Stomach (tissue), 9 donors: ENCODE measurements around the gene PSMD7. TPM values are rescaled to one million over a fixed set of nuclear protein-coding genes. Genes with fewer than 3 reads are reported as not detected.

Source experiments
- DNase-seq, 2 donors: peaks; one replicate each; pipeline versions ENCODE4 v3.0.0 to v3.0.0-alpha.2; 2013 to 2019
- H3K27ac ChIP-seq, 5 donors: fragments of 200-600 bp in 4 of 5; sonication (generic) in 4 of 5; one replicate each; pipeline ENCODE4 v1.5.1; 2013 to 2019; ENCODE audit warnings: mild to moderate bottlenecking in 1 of 5, moderate library complexity in 1 of 5
- H3K27me3 ChIP-seq, 3 donors: fragments of 200-600 bp; sonication (generic); one replicate each; pipeline ENCODE4 v1.5.1; 2017 to 2019; ENCODE audit warnings: mixed run types in 1 of 3
- H3K36me3 ChIP-seq, 4 donors: fragments of 200-600 bp; sonication (generic); 1 replicate in 3 of 4; 2 replicates in 1 of 4; pipeline ENCODE4 v1.5.1; 2016 to 2019
- H3K4me1 ChIP-seq, 4 donors: fragments of 200-600 bp; sonication (generic); one replicate each; pipeline ENCODE4 v1.5.1; 2016 to 2019
- H3K4me3 ChIP-seq, 4 donors: fragments of 200-600 bp; sonication (generic) in 3 of 4; one replicate each; pipeline ENCODE4 v1.5.1; 2016 to 2019; ENCODE audit warnings: mild to moderate bottlenecking in 1 of 4
- H3K9me3 ChIP-seq, 4 donors: fragments of 200-600 bp; sonication (generic); one replicate each; pipeline ENCODE4 v1.5.1; 2016 to 2019
- EP300 ChIP-seq: sonication (generic); formaldehyde crosslinking; IDR thresholded peaks from one replicate; pipeline ENCODE4 v1.6.1; 2017; ENCODE audit warnings: antibody characterized with exemption
- POLR2A ChIP-seq, 4 donors: fragments of 450-650 bp; IDR thresholded peaks; one replicate each; pipeline ENCODE4 v1.6.1; 2016; ENCODE audit warnings: antibody characterized with exemption in 4 of 4, control low read depth in 2 of 4, mild to moderate bottlenecking in 1 of 4, moderate library complexity in 1 of 4
- POLR2AphosphoS5 ChIP-seq, 3 donors: sonication (generic); formaldehyde crosslinking; IDR thresholded peaks; one replicate each; pipeline ENCODE4 v1.6.1; 2016; ENCODE audit warnings: antibody characterized with exemption in 3 of 3
- WGBS, 5 donors: extraction: QIAGEN DNeasy Blood & Tissue Kit in 3 of 5; methylation state at CpG; one replicate each; pipeline versions ENCODE4 v1.1.5 to v1.1.7; 2013 to 2018; 5-methylcytosine and 5-hydroxymethylcytosine counted together
- intact Hi-C: fragments of 100-400 bp; cut with DNase I; formaldehyde crosslinking; loops from one replicate; pipeline ENCODE4 v1.15.1; 2023; ENCODE audit warnings: low total_unique reads
- polyA plus RNA-seq, 3 donors: library from polyadenylated mRNA; stranded (reverse); fragments of 200-250 nt; gene quantifications; one replicate each; pipeline ENCODE4 v1.2.3, GENCODE V29; 2013
- total RNA-seq, 5 donors: library from RNA; depleted of rRNA; stranded (reverse); fragments of >200 nt; gene quantifications; one replicate each; pipeline versions ENCODE4 v1.1.0 to v1.2.3, GENCODE V29; 2014 to 2016
- TF ChIP-seq, protein P1 (sequence below), 7 experiments: fragments of 450-650 bp in 4 of 7; fragments of 200-600 bp in 3 of 7; sonication (generic) in 3 of 7; IDR thresholded peaks; one replicate each; pipeline ENCODE4 v1.5.1; 2016 to 2019; ENCODE audit warnings: antibody characterized with exemption in 7 of 7, control low read depth in 2 of 7, mild to moderate bottlenecking in 1 of 7
- donor health status: healthy with polysubstance abuse.
- donor health status: Bipolar disorder and iron deficiency.
- donor health status: healthy.

The PSMD7 gene
- total and polyA plus RNA-seq, 8 donors: 9.3 to 93.1 (median 48.0) TPM

DNA sequence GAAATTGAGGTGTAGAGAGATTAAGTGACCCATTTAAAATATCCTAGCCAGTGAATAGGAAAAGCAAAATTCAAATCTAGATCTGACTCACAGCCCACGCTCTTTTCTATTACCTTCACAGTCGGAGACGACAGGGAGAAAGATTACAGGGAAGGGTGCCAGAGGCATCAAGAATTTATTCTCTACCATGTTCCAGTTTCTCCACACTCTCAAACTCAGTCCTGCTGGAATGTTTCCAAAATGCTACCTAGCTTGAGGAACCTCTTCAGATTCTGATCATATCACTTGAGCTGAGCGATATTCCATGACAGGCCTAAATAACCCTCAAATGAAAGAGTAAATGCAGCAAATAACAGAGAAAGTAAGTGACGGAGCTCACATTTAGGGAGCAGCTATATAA lies 5.4 kb upstream of the PSMD7 start:
- Histone ChIP-seq H3K36me3 (peaks cover 0 to 10% (median 0%) of the 10 kb centered on the region in 4 donors), H3K27ac (no peak overlapping the region), H3K27me3 (no peaks in the 10 kb centered on the region), H3K4me1 (peaks cover 8 to 11% (median 10%) of the 10 kb centered on the region in 4 donors), H3K4me3 (no peak overlapping the region), H3K9me3 (peaks cover 7 to 13% (median 10%) of the 10 kb centered on the region in 4 donors)
- intact Hi-C loops: no loop called here
- no peak for DNase-seq
- TF ChIP-seq, protein P1, sequence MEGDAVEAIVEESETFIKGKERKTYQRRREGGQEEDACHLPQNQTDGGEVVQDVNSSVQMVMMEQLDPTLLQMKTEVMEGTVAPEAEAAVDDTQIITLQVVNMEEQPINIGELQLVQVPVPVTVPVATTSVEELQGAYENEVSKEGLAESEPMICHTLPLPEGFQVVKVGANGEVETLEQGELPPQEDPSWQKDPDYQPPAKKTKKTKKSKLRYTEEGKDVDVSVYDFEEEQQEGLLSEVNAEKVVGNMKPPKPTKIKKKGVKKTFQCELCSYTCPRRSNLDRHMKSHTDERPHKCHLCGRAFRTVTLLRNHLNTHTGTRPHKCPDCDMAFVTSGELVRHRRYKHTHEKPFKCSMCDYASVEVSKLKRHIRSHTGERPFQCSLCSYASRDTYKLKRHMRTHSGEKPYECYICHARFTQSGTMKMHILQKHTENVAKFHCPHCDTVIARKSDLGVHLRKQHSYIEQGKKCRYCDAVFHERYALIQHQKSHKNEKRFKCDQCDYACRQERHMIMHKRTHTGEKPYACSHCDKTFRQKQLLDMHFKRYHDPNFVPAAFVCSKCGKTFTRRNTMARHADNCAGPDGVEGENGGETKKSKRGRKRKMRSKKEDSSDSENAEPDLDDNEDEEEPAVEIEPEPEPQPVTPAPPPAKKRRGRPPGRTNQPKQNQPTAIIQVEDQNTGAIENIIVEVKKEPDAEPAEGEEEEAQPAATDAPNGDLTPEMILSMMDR (IDR thresholded peaks at IDR 0.05): no peak
- TF ChIP-seq EP300: no peak
- TF ChIP-seq POLR2A (IDR thresholded peaks at IDR 0.05): no peak
- TF ChIP-seq POLR2AphosphoS5 (IDR thresholded peaks at IDR 0.05): no peak
- 94 to 99% (median 97%) methylated on average over 5 of the region's 5 CpGs for WGBS, 5 donors

DNA sequence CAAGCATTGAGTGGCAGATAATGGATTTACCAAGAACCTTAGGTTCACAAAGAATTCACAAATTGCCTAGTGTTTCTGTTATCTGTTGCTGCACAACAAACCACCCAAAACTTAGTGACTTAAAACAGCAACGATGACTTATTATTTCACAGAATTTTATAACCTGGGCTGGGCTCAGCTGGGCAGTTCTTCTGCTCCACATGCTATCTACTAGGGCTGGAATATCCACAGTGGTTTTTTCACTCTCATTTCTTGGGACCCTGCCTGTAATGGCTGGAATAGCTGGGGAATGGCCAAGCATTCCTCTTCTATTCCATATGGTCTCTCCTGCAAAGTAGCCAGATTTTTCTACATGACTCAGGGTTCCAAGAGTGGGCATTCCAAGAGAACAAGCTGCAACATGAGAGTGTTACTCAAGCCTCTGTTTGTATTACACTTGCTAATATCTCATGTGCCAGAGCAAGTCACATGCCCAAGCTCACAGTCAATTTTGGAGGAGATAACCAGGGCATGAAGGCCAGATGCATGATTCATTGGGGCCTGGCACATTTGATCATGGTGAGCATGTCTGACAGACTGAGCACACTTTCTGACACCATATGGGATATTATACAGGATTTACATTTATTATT lies 4.9 kb upstream of the PSMD7 start:
- Histone ChIP-seq H3K27ac (no peak overlapping the region), H3K27me3 (no peaks in the 10 kb centered on the region), H3K4me1 (peaks cover 8 to 11% (median 10%) of the 10 kb centered on the region in 4 donors), H3K4me3 (no peak overlapping the region), H3K9me3 (peaks cover 7 to 13% (median 10%) of the 10 kb centered on the region in 4 donors), H3K36me3 (peaks cover 0 to 10% (median 0%) of the 10 kb centered on the region in 4 donors)
- intact Hi-C loops: no loop called here
- no peak for DNase-seq
- WGBS, 5 donors: 88 to 100% (median 100%) methylated on average over 1 of the region's 1 CpG
- TF ChIP-seq EP300: no peak
- TF ChIP-seq, protein P1 (IDR thresholded peaks at IDR 0.05): no peak
- no peak for TF ChIP-seq POLR2AphosphoS5 (IDR thresholded peaks at IDR 0.05)
- no peak for TF ChIP-seq POLR2A (IDR thresholded peaks at IDR 0.05)

DNA sequence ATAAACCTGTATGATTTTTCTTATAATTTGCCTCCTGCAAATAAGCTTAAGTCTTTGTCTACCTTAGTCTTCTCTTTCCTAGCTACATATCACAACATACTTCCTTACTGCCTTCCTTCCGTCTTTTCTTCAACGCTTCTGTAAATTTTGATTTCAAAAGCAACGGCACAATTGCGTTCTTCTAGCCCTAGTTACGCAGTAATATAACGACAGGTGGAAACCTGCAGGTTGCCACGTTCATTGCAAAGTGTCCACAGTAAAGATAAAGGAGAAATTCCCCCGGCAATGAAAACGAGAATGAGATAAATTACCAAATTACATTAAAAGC lies 546 bp upstream of the PSMD7 start:
- H3K4me3 ChIP-seq: peak overlapping the region; percentile 84 to 95 (median 89)
- TF ChIP-seq, protein P1 (IDR thresholded peaks at IDR 0.05): no peak
- TF ChIP-seq EP300 (no peak), POLR2AphosphoS5 (IDR thresholded peaks at IDR 0.05) (no peak), POLR2A (IDR thresholded peaks at IDR 0.05) (no peak)
- H3K27me3 ChIP-seq: no peaks in the 10 kb centered on the region
- no peak for DNase-seq
- intact Hi-C loops: no loop called here
- 0 to 2% (median 1%) methylated on average over 9 of the region's 9 CpGs for WGBS, 5 donors
- H3K9me3 ChIP-seq: peaks cover 7 to 12% (median 8%) of the 10 kb centered on the region in 4 donors
- peak overlapping the region; percentile 95 to 100 (median 97) for H3K27ac ChIP-seq
- peaks cover 24 to 39% (median 34%) of the 10 kb centered on the region in 4 donors for H3K4me1 ChIP-seq
- H3K36me3 ChIP-seq: peaks cover 12 to 40% (median 27%) of the 10 kb centered on the region in 4 donors

DNA sequence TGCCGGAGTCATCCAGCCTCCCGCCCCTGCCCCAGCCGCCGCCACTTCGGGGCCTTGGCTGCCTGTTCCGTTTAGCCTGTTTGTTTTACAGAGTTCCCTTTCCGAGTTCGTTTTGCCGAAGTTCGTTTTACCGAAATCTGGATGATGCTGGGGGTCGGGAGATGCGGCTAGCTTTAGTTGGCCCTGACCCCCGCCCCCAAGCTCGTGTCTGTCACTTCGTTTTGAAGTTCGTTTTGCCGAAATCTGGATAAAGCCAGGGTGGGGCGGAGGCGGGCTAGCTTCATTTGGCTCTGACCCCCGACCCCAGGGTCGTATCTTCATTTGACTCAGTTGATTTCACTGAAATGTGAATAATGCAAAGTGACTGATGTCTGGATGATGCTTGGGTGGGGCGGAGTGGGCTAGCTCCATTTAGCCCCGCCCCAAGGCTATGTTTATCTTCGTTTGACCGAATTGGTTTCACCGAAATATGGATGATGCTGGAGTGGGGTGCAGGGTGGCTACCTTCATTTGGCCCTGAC lies 591 bp downstream of the PSMD7 start:
- DNase-seq: peak in 1 of 2 donors; percentile 59
- Histone ChIP-seq H3K36me3 (peaks cover 23 to 42% (median 39%) of the 10 kb centered on the region in 4 donors), H3K27me3 (no peaks in the 10 kb centered on the region), H3K9me3 (peaks cover 0 to under 1% (median 0%) of the 10 kb centered on the region in 4 donors), H3K4me1 (peaks cover 24 to 39% (median 34%) of the 10 kb centered on the region in 4 donors), H3K27ac (peak overlapping the region; percentile 95 to 100 (median 97)), H3K4me3 (peak overlapping the region; percentile 84 to 95 (median 89))
- TF ChIP-seq, protein P1 (IDR thresholded peaks at IDR 0.05): no peak
- no peak for TF ChIP-seq POLR2A (IDR thresholded peaks at IDR 0.05)
- TF ChIP-seq POLR2AphosphoS5 (IDR thresholded peaks at IDR 0.05): no peak
- no peak for TF ChIP-seq EP300
- WGBS, 5 donors: 0 to 1% (median 0%) methylated on average over 26 to 27 of the region's 27 CpGs
- intact Hi-C loops: no loop called here
